Activated CD8-positive, alpha-beta T cell treated with anti-CD3 and anti-CD28 coated beads for 36 hours (primary cell): ENCODE results near the gene TMEM151A. TPM values are rescaled to one million over a fixed set of nuclear protein-coding genes. Genes with fewer than 3 reads are reported as not detected.

Experiments used
- ATAC-seq: fragments of 200-7000 bp; cut with Tn5 transposase; one replicate; pipeline ENCODE4 v1.10.0; 2021; ENCODE audit warnings: mild to moderate bottlenecking, moderate library complexity
- CTCF ChIA-PET: fragments of 350-600 bp; sonication (Branson Sonifier 250); formaldehyde crosslinking; loops from one replicate; lab custom pipeline; 2021; ENCODE audit warnings: antibody characterized with exemption; lab: Charles Lee
- POLR2A ChIA-PET: fragments of 350-600 bp; sonication (Branson Sonifier 250); formaldehyde crosslinking; loops from one replicate; lab custom pipeline; 2021; ENCODE audit warnings: antibody characterized with exemption; lab: Charles Lee
- DNase-seq: peaks from one replicate; pipeline ENCODE4 v3.0.0-alpha.2; 2020
- H3K27ac Mint-ChIP-seq: one replicate; pipeline ENCODE4 v1.8.0; 2021; ENCODE audit warnings: mild to moderate bottlenecking, mixed read lengths
- H3K27me3 Mint-ChIP-seq: one replicate; pipeline ENCODE4 v1.8.0; 2021; ENCODE audit warnings: mixed read lengths
- H3K36me3 Mint-ChIP-seq: one replicate; pipeline ENCODE4 v1.8.0; 2021; ENCODE audit warnings: low read depth, mixed read lengths
- H3K4me1 Mint-ChIP-seq: one replicate; pipeline ENCODE4 v1.8.0; 2021; ENCODE audit warnings: low read depth, mixed read lengths
- H3K4me3 Mint-ChIP-seq: one replicate; pipeline ENCODE4 v1.8.0; 2021; ENCODE audit warnings: mild to moderate bottlenecking, moderate library complexity, mixed read lengths
- H3K9me3 Mint-ChIP-seq: one replicate; pipeline ENCODE4 v1.8.0; 2021; ENCODE audit warnings: mixed read lengths
- CTCF ChIP-seq: fragments of 200-600 bp; IDR thresholded peaks from one replicate; pipeline ENCODE4 v1.8.0; 2022; ENCODE audit warnings: antibody characterized with exemption, mild to moderate bottlenecking
- intact Hi-C: fragments of 100-400 bp; cut with micrococcal nuclease; formaldehyde crosslinking; loops from one replicate; pipeline ENCODE4 v1.10.0; 2022
- total RNA-seq, 2 experiments: library from RNA; stranded (reverse); gene quantifications; one replicate each; pipeline ENCODE4 v1.2.3, GENCODE V29; 2021

TMEM151A gene
- total RNA-seq, 2 experiments from 2014 or later = not detected

DNA sequence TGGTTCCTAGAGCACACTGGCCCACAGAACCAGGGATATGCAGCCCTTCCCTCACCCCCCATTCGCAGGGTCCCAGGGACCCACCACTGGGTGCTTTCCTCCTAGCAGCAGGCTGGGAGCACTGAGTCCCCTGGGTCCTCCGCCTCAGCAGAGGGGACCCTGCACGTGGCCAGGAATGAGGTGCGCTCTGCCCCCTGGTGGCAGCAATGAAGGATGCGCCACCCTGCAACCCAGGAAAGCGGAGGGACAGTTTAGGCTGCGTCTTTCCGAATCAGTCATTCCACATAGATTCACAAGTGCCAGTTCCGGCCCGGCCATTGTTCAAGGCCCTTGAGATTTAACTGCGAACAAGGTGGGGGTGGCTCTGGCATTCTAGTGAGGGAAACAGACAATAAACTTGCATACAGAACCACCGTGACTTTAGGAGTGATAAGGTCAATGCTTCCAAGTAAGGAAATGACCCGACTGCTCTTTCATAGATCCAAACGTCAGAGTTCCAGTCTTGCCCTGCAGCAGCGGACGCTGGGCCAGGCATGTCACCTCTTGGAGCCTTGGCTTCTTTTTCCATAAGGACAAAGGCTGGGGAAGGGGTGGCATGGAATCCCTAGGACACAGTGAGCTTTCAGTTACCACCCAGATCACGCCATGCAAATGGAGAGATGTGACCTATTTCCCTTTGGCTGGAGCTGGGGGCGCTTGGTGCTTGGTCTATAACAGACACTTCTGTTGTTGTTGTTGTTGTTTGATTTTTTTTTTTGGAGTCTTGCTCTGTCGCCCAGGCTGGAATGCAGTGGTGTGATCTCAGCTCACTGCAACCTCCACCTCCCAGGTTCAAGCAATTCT lies 36.8 kb downstream of the TMEM151A start:
- DNase-seq = peak; percentile 91
- ChIA-PET POLR2A (interaction anchor here (0.5 to 0.9 kb wide), 2 partner anchors 11 to 106 kb away, joined by 3 read pairs; no protein-coding TSS in a partner anchor), CTCF (interaction anchor here (0.9 to 8.7 kb wide), 6 partner anchors 11 to 60 kb away, joined by 3 to 133 read pairs (median 4); partner anchors contain the start of genes BRMS1 and CD248)
- intact Hi-C loops = no loop called here
- Mint-ChIP-seq H3K27me3 (no peaks in the 10 kb centered on the region), H3K27ac (peak overlapping the region; percentile 79), H3K36me3 (no peaks in the 10 kb centered on the region), H3K4me3 (peak overlapping the region; percentile 44), H3K9me3 (no peaks in the 10 kb centered on the region), H3K4me1 (peaks cover 48% of the 10 kb centered on the region)
- peak; percentile 94 for TF ChIP-seq CTCF
- ATAC-seq = peak; percentile 70

- Mint-ChIP-seq H3K36me3 (no peaks in the 10 kb centered on the region), H3K4me3 (no peak overlapping the region), H3K9me3 (no peaks in the 10 kb centered on the region), H3K27ac (peak overlapping the region; percentile 79), H3K27me3 (no peaks in the 10 kb centered on the region), H3K4me1 (peaks cover 42% of the 10 kb centered on the region)
- intact Hi-C loops = no loop called here
- POLR2A ChIA-PET = interaction anchor here (0.9 kb wide), 1 partner anchor 11 kb away, joined by 3 read pairs; no protein-coding TSS in a partner anchor
- DNase-seq (no peak), ATAC-seq (no peak)
- CTCF ChIA-PET = interaction anchor here (0.9 to 8.7 kb wide), 6 partner anchors 10 to 59 kb away, joined by 3 to 133 read pairs (median 4); partner anchors contain the start of genes BRMS1 and CD248
- no peak for TF ChIP-seq CTCF
Observed at GRCh38 chr11:66329165-66329673, 37.5 kb downstream of the TMEM151A start.

GRCh38 chr11:66330931-66331330 lies 39.2 kb downstream of the TMEM151A start:
- Mint-ChIP-seq H3K36me3 (no peaks in the 10 kb centered on the region), H3K4me1 (peaks cover 33% of the 10 kb centered on the region), H3K9me3 (no peaks in the 10 kb centered on the region), H3K4me3 (no peak overlapping the region), H3K27me3 (no peaks in the 10 kb centered on the region), H3K27ac (no peak overlapping the region)
- no peak for TF ChIP-seq CTCF
- intact Hi-C loops = no loop called here
- CTCF ChIA-PET = interaction anchor here (0.9 to 8.7 kb wide), 3 partner anchors 17 to 66 kb away, joined by 3 to 133 read pairs (median 4); partner anchors contain the start of gene CD248
- no peak for DNase-seq
- POLR2A ChIA-PET = interaction anchor here (1.3 kb wide), 1 partner anchor 19 kb away, joined by 3 read pairs; no protein-coding TSS in a partner anchor
- no peak for ATAC-seq

DNA sequence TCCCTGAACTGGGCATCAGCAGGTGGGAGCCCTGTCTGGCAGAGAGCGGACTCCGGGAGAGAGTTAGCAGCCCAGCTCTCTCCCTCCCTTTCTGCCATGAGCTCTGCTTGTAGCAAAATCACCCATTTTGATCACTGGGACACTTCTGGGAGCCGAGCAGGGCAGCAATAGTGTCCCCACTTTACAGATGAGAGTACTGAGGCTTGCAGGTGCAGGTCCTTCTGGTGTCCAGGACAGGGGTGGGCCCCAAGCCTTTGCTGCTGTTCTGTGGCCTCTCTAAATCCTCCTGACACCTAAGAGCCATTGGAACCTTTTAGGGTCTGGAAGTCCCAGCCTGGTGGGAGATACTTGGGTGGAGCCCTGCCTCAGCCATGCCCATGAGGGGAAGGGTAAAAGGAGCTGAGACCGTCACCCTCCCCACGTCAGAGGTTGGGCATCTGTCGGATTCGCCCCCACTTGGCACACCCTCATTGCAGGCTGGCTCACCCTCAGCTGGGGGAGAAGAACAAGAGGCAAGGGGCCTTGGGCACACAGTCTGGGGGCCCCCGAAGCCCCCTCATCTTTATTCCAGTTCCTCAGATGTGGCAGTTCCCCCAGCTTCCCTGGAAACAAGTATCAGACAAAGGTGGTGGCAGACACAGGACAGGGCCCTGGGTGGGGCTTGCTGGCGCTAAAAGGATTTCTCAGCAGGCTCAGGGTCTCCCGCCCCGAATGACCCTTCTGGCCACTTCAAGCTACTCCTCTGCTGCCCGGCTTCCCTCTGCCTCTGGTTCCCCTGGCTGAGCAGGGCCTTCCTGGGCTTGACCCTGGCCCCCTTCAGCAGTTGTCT lies 40.1 kb downstream of the TMEM151A start:
- H3K27me3 Mint-ChIP-seq = no peaks in the 10 kb centered on the region
- intact Hi-C loops = no loop called here
- ChIA-PET POLR2A (interaction anchor here (1.0 to 1.8 kb wide), 4 partner anchors 13 to 20 kb away, joined by 3 to 9 read pairs (median 3); partner anchors contain the start of gene BRMS1), CTCF (interaction anchor here (0.9 to 8.7 kb wide), 3 partner anchors 18 to 54 kb away, joined by 3 to 133 read pairs (median 3); partner anchors contain the start of genes CD248 and YIF1A)
- H3K27ac Mint-ChIP-seq = no peak overlapping the region
- no peak overlapping the region for H3K4me3 Mint-ChIP-seq
- no peaks in the 10 kb centered on the region for H3K9me3 Mint-ChIP-seq
- no peak for TF ChIP-seq CTCF
- peaks cover 1% of the 10 kb centered on the region for H3K36me3 Mint-ChIP-seq
- DNase-seq (no peak), ATAC-seq (no peak)
- peaks cover 34% of the 10 kb centered on the region for H3K4me1 Mint-ChIP-seq
